HG02884 (cell line): ENCODE data around the gene TRIM2.

Source experiments
- ATAC-seq: cut with Tn5 transposase; IDR thresholded peaks from one replicate; pipeline ENCODE4 v1.9.1; 2021; ENCODE audit warnings: mild to moderate bottlenecking, moderate library complexity; ENCODE audit not compliant: unreplicated experiment

TRIM2 gene

DNA sequence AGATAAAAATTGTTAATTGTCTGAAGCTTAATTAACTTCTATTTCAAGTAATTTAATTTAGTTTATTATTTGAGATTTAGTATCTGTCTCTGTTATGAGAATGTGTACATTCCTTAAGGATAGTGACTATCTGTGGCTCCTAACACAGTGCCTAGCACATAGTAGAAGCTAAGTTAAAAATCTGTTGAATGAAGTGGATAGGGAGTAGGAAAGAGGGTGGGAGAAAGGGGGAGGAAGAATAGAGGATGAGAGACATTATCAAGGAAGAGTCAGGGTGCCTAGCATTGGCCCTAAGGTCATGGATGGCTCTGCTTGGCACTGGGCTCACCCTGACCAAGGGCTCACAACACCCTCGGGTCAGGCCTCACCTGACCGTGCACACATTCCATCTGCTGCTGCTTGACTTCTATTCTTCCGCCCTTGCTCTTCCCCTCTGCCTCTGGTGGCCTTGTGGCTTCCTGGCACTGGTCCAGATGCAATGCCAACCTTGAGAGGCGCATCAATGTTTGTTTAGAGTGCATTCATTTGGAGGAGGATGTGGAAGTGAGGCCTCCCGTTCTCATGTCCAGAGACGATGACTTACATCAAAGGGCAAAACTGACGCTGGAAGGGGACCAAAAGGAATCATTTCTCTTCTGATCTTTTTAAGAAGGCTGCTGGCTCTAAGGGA is 42.3 kb downstream of the TRIM2 start:
- ATAC-seq, result no peak

DNA sequence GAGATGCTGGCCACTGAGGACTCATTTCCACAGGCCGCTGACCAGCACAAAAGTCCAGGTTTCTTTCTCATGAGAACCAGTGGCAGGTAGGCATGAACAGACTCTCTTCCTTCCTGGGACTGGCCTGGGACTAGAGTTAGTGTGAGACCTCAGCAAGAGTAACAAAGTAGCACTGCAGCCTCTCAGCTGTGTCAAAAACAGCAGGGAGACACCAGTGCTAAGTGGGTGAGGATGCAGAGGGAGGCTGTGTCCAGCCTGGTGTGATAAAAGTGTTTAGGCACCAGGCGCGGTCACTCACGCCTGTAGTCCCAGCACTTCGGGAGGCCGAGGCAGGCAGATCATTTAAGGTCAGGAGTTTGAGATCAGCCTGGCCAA is 42.9 kb downstream of the TRIM2 start:
- ATAC-seq, result no peak

DNA sequence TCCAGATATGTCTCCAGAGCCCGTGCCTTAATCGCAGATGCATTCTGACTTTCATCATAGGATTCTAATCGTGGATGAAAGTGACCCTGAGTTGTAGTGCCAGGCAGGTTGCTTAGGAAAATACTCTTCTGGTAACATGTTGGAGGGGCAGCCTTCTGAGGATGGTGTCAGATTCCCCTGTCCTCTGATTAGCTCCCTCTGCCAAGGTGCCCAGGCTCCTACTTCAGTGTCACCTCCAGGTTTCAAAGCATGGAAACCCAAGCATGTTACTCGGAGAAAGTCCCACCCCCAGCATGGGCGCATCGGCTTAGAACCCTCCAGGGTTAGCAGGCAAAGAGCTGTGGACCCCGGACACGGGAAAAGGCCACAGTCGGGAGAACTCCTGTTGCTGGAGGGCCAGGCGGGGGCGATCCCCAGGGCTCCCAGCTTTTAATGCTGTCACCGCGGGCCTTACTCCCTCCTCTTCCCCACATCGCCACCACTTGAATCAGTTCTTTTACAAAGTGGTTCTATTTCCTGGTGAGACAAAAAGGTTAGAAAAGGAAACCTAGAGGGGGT is 44.5 kb downstream of the TRIM2 start:
- peak; percentile 6 for ATAC-seq

DNA sequence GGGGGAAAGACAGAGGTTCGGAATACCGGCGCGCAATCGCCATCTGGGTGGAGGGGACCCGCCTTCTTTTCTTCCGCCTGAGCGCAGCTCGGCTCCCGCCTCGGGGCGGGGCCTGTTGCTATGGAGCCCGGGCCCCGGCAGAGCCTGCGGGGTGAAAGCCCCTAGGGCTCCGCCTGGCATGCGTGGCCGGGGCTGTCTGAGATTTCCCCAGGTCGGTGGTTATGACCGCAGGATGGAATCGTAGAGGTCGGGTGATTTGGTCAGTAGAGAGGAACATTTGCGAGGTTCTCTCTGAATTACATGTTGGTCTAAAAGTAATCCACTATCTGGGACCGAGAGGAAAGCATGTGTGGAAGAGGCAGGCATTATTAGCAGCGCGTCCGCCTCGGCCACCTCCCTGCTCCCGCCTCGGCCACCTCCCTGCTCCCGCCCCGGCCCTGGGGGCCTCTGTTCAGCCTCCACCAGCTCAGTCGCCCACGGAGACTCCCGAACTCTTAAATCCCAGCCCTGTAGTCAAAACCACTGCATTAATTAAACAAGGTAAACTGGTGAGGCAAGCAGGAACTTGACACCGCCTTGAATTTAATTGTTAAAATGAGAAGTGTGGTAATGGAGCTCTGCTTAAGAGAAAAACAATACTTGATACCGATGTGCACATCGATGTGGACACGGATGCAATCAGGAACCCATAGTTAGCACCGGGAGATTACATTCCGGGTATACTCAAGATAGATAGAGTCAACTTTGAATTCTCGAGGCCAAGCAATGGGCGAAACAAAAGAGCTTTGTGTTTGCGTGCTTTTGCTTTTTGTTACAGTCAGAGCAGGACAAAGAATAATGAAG is 45.2 kb downstream of the TRIM2 start:
- peak; percentile 97 for ATAC-seq

DNA sequence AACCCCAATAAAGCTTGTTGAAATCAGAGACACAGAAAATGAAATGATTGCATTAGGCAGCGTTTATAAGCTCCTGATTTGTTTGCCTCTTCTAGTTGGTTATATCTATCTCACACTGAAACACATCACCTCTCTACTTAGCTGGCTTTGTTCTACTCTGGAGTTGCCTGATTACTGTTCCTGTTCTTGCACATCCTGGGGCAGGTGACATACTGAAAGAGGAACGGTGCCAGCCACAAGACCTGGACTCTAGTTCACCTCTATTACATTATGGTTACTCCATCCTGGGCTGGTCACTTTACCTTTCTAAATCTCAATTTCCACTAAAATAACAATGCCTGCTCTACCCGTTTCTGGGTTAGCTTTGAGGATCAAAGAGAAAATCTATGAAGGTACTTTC is 47.9 kb downstream of the TRIM2 start:
- no peak for ATAC-seq

DNA sequence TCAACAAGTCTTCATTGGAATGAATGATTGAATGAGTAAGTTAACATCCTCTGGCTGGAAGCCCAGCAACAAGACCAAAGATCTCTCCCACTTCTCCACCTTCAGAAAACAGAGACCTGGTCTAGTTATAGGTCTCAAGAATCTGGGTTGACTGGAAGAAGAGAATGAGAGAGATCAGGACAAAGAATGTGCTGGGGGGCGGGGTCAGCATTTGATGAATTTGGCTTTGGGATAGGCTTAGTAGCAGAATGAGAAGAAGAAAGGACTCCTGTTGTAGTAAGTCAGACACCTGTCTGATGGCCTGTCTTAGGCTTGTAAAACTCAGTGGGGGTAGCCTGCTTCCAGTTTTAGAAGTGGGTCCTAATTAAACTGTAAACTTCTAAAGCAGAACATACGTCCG is 51.0 kb downstream of the TRIM2 start:
- ATAC-seq, result no peak

DNA sequence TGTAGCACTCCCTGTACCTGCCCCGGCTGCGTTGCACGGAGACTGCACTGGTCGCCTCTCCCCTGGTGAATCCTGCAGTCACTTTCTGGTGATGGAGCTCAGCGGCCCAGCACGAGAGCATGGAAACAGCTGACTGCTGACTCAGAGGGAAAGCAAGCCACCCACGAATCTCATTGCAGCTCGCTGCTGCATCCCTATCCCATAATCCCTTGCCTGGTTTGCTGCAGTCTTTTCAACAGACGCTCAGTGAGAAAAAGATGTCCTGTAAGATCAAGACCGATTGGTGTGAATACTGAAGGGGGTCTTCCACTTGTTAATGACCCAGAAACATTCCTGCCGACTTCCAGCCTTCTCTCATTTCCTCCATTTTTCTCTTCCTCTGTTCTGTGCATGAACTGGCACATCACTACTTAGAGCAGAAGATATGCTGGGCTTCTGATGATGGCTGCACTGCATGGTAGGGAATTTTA is 52.9 kb downstream of the TRIM2 start:
- peak; percentile 94 for ATAC-seq

DNA sequence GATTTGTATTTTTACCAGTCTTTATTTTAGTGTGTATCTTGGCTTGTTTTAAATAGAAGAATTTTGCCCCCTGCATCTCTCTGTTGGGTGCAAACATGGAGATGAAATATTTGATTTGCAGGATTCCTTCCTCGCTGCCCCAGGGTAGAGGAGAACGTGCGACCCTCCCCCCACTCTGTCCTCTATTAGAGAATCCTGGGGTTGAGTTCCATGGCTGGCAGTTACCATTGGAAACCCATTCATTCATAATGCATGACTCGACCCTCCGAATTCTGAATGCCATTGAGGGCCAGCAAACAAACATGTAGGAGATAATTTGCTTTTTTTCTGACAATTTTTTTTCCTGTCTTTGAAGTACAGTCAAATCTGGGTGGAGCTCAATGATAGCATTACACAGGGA is 53.7 kb downstream of the TRIM2 start:
- no peak for ATAC-seq

DNA sequence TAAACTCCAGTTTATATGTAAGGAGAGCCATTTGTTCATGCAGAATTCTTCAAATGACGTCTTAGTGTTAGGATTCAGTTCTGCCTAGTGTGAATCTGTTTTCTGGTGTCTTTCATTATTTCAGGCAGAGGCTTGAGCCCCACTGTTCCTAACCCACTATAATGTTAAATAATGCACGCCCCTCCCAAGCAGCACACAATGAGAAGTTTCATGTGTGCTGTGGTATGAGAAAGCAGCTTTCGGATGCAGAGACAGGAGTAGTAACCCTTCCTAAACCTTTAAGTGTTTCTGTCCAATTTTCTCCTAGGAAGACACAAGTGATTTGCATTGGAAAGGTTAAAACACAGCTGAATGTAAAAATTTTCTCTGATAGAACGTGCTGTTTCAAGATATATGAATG is 54.5 kb downstream of the TRIM2 start:
- no peak for ATAC-seq

DNA sequence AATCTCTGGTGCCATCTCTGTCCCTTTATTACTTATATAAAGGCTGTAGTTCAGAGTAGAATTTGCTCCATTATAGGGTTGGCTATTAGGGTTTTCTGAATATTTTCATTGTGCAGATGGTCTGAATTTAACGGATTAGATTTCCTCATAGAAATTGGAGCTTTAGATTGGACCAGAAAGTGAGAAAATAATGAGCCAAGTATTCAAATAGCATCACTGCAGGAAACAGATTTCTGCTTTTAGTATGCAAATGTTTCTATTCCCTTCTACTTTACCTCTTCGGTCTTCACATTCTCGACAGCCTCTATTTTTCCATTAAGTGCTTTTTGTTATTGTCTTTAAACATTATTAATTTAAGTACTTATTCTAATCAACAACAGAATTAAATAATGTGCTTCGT is 55.4 kb downstream of the TRIM2 start:
- no peak for ATAC-seq

DNA sequence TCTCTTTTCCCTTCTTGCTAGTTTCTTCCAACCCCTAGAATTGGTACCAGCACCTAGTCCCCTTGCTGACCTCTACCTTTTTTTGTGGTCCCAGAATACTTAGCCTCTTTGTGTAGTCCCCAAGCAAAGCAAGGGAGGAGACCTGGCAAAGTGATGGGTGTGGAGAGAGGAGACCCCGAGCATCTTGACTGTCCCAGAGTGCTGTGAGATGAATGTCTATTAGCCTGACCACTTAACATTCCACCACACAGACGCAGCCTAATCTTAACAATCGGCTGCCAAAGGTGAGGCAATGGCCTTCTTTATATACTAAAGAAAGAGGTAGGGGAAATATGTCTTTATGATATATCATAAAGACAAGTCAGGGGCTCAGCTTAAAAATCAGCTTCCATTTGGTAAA is 55.9 kb downstream of the TRIM2 start:
- no peak for ATAC-seq

DNA sequence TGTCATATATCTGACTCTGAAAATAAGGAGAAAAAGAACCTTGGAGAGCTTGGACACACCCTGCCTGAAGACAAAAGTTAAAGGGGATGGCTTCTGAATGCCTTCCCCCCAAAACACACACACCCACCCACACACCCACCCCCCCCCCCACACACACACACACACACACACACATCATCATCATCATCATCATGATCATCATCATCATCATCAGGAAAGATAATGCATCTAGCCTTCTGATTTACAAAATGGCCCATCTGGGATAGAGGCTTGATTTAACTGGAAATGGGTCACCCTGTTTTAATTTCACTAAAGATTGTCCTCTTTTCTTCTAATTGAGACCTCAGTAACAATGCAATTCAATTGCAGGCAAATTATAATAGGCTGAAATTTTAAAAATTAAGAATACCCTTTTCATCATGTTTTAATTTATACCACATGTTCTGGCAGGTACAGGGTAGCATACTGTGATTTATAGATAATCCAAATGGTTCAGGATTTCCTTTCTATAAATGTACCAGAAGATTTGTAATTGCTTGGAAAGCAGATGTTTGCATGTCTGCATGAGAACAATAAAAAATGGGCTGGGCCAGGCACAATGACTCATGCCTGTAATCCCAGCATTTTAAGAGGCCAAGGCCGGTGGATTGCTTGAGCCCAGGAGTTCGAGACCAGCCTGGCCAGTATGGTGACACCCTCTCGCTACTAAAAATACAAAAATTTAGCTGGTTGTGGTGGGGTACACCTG is 56.5 kb downstream of the TRIM2 start:
- ATAC-seq, result no peak

DNA sequence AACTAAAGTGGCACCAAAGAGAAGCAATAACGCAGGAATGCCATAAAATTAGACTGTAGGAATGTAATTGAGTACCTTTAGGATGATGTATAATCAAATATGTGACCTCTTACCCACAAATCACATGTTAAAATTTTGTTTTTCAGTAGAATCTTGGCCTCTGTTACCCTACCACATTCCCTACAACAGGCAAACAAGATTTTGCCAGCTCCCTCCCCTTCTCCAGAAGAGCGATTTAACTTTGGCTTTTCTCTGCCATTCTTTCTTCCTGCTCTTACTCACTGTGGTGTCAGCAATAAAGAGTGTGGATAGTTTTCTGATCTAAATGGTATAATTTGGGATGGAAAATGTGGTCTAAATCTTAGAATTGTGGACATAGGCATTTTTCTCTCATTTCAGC is 57.2 kb downstream of the TRIM2 start:
- ATAC-seq, result no peak

DNA sequence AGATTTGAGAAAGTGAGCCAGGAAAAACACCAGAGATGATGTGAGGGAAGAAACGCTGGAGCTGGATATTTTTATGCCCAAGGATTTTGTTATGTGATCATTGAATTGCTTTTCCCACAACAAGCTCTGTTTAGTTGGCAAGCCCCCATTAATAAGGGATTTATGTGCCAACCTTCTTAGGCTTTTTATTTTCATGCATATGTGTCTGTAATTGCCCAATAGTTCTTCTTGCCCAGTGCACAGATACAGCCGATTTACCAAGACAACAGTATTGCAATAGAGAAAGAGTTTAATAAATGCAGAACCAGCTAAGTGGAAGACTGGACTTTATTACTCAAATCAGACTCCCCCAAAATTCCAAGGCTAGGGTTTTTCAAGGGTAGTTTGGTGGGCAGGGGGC is 57.7 kb downstream of the TRIM2 start:
- no peak for ATAC-seq

DNA sequence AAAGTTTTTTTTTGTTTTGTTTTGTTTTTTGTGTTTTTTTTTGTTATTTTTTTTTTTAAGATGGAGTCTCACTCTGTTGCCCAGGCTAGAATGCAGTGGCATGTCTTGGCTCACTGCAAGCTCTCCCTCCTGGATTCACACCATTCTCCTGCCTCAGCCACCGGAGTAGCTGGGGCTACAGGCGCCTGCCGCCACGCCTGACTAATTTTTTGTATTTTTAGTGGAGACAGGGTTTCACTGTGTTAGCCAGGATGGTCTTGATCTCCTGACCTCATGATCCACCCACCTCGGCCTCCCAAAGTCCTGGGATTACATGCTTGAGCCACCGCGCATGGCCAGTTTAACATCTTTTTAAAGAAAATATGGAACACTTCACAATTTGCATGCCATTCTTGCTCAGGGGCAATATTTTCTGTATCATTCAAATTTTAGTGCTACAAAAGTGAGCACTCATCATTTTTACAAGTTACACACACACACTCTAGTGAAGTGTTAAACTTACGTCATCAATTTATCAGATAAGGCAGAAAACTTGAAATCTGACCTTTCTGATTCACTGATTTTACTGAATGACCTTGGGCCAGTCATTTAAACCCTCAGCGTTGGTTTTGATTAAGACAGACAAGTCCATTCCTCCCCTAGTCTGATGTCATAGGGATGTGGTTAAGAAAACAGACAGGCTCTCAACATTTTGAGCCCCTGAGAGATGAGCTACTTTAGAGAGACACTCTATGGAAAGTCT is 61.2 kb downstream of the TRIM2 start:
- no peak for ATAC-seq

DNA sequence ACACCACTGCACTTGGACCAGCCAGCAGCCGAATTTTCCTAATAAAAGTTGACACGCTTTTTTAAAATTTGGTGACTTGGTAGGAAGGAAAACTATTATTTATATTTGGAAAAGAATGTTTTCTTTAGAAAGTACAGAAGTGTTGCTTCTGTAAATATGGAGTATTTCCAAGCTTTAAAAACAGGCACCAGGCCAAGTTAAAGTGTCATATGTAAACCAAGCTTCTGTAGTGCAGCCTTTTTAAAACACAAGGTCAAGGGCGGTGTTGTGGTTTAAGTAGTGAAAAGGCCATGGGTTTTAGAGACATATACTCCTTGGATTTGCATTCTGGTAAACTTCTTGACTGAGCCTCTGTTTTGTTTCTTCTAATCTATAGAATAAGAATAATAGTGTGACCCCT is 62.7 kb downstream of the TRIM2 start:
- no peak for ATAC-seq

DNA sequence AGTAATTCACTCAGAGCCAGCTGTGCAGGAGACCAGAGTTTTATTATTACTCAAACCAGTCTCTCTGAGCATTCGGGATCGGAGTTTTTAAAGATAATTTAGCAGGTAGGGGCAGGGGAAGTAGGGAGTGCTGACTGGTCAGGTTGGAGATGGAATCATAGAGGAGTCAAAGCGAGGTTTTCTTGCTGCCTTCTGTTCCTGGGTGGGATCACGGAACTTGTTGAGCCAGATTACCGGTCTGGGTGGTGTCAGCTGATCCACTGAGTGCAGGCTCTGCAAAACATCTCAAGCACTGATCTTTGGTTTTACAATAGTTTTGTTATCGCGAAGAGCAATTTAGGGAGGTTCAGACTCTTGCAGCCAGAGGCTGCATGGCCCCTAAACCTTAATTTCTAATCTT is 63.6 kb downstream of the TRIM2 start:
- ATAC-seq, result no peak

DNA sequence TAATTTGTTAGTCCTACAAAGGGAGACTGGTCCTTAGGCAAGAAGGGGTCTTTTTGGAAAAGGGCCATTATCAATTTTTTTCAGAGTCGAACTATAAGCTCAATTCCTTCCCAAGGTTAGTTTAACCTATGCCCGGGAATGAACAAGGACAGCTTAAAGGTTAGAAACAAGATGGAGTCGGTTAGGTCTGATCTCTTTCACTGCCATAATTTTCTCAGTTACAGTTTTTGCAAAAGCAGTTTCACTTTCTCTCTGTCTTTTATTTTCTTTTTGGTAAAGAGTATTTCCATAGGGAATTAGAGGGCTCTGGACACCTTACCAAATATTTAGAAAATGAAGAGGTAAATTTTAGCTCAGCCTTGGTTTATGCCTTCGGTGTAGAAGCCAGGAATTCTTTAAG is 64.1 kb downstream of the TRIM2 start:
- no peak for ATAC-seq

DNA sequence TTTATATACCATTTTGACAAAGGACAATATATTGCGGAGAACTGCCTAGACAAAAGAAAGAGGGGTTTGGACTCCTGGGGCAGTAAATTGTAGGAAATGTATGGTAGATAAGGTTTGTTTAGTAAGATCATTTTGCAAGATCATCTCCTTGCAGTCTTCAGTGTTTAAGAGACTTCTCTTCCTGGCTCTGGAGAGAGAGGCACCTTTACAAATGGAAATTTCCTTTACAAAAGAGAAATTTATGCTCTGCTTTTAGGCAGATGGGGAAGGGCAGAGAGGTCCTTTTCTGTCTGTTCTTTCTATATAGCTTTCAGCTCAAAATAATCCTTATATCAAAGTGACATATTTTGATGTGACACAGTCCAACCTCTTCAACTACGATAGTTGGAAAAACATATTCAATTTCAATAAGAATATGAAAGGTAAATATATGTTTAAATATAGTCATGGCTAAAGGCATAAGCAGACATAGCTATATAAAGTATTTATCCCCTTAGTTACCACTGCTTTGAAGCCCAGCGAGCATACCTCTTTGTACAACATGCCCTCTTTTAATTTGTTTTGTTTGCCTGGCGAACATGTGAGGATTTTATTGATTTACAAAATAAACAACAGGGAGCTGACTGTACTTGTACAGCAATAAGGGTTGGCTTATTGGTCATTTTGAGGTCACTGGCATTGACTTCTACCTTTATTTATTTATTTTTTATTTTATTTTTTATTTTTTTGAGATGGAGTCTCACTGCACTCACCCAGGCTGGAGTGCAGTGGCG is 65.2 kb downstream of the TRIM2 start:
- no peak for ATAC-seq

DNA sequence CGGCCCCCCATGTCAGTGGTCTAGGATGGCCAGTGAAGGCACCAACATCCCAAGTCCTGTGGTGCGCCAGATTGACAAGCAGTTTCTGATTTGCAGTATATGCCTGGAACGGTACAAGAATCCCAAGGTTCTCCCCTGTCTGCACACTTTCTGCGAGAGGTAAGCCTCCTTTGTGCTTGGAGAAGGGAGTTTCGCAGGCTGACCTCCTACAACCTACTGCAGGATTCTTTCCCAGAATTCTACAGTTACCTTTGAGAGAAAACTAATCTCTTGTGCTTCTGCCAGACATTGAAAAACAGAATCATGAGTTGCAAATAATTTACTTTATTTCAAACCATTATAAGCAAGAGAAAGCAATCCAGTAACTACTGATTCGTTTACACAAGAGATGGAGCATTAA is 66.1 kb downstream of the TRIM2 start:
- no peak for ATAC-seq
